Astrocyte of the hippocampus (primary cell): ENCODE measurements around the gene EAF2.
A peak's percentile ranks its signal among the peaks of the same experiment; 100 is the strongest.
"Not testable (repeated sequence)": the region's sequence is repeated elsewhere in the genome, so short reads cannot be mapped to it uniquely, and the experiment has no call there.

Source experiments
- DNase-seq: peaks from one replicate; pipeline ENCODE4 v3.0.0; 2011; ENCODE audit warnings: low read depth, low spot score

EAF2 gene

GRCh38 chr3:121834671-121835464 is at the start of gene EAF2, which contains the start of gene IQCB1:
Gene EAF2, plus strand, starts transcription at chr3:121835209. Its CDS starts 77 bp downstream, at chr3:121835286.
Gene IQCB1, minus strand, starts transcription at chr3:121835060. Its CDS starts 6,100 bp downstream, at chr3:121828960.
- peak; percentile 98 for DNase-seq

- DNase-seq: peak; percentile 10
These were observed 48.5 kb upstream of the EAF2 start for GRCh38 chr3:121786485-121786884.

- no peak for DNase-seq
These were observed 41.9 kb upstream of the EAF2 start for GRCh38 chr3:121793078-121793477.

- DNase-seq: no peak
These were observed 40.6 kb upstream of the EAF2 start for GRCh38 chr3:121794264-121794983.

DNA sequence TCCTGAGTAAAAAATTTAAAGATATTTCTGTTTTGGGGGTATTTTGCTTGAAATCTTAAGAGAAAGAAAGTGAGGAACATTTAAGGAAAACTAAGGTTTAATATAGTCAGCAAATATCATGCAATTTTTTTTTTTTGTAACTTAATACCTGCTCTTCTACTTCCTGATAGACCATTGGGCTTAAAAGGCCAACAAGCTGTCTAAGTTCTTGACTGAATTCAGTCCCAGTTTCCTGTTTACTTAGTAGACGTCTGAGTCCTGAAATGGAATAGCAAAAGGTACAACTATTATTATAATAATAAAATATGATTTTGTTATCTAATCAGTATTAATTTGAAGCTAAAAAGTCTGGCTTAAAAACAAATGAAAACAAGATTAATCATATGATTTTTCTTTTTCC is 38.0 kb upstream of the EAF2 start:
- no peak for DNase-seq

GRCh38 chr3:121800906-121801305 is 34.1 kb upstream of the EAF2 start:
- no peak for DNase-seq

- DNase-seq: no peak
These were observed 31.2 kb upstream of the EAF2 start for GRCh38 chr3:121803771-121804320.

DNA sequence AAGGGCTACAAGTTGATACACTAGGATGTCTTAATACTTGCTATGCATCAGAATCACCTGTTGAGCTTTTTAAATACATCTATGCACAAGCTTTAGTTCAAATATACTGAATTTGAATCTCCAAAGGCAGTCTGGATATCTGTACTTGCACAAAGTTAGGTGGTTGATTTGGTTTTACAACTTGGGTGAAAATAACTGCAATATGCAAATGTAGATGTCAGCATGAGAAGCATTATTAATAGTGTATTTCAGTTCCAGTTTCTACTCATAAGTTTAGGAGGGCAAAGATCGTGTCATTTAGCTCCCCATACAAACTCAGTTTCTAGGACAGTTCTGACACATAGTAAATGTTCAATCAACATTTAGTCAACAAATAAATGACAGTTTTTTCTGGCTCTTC is 25.8 kb upstream of the EAF2 start:
- DNase-seq: no peak

GRCh38 chr3:121817753-121818152 is 17.3 kb upstream of the EAF2 start:
- DNase-seq: no peak

DNA sequence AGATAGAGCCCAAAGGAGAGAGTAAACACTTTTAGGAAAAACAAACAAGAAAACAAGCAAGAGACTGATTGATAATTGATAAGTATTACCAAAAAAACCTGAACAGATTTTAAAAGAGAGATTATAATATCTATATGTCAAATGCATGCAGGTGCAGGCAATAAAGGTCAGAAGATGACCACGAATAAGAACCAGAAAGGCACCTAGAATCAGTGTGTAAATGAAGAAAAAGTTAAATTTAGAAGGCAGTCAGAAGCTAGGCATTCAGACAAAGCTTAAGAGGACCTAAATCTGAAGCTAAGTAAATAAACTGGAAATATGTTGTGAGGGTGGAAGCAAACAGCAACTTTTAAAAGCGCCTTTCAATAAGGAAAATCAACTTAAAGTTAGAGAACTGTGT is 16.4 kb upstream of the EAF2 start:
- no peak for DNase-seq

DNA sequence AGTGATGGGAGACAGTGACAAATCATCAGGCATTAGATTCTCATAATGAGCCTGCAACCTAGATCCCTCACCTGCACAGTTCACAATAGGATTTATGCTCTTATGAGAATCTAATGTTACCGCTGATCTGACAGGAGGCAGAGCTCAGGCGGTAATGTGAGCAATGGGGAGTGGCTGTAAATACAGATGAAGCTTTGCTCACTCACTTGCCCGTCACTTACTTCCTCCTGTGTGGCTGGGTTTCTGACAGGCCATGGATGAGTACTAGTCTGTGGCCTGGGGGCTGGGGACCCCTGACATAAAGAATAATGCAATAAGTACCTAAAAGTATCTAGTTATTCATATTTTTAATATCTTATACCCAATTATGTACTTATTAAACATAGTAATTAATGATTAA is 15.8 kb upstream of the EAF2 start:
- DNase-seq: no peak

- no peak for DNase-seq
These were observed 13.4 kb upstream of the EAF2 start for GRCh38 chr3:121821421-121822199.

DNA sequence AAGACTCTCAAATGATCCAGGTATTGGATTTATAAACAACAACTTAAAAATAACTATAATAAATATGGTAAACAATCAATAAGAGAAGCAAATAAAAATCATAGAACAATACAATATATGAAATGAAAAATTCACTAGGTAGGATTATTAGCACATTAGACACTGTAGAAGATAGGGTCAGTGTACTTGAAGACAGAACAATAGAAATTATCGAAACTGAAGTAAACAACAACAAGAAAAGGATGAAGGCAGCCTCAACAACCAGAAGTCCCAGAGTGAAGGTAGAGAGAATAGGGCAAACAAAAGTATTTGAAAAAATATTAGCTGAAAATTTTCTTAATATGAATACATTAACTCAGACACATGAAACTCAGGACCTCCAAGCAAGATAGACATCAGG is 12.0 kb upstream of the EAF2 start:
- no peak for DNase-seq

- no peak for DNase-seq
These were observed 795 bp upstream of the EAF2 start for GRCh38 chr3:121834157-121834670.

- DNase-seq: no peak
These were observed 424 bp downstream of the EAF2 start for GRCh38 chr3:121835465-121835801.

DNA sequence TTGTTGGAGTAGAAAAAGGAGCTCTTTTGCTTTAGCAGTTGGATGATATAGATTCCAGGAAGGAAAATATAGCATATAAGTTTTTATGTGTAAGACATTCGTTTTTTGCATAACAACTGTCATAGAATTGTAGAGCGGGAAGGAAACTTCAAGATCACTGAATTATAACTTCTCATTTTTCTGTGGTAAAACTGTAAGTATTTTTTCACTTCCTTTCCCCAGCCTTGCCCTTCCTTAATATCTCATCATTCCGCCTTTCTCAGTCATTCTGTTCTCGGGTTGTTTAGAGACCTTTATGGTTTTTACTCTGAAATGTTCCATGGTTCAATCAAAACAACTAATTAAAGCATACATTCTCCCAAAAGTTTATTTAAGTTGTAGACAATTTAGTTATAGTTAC is 1.1 kb downstream of the EAF2 start:
- DNase-seq: no peak

DNA sequence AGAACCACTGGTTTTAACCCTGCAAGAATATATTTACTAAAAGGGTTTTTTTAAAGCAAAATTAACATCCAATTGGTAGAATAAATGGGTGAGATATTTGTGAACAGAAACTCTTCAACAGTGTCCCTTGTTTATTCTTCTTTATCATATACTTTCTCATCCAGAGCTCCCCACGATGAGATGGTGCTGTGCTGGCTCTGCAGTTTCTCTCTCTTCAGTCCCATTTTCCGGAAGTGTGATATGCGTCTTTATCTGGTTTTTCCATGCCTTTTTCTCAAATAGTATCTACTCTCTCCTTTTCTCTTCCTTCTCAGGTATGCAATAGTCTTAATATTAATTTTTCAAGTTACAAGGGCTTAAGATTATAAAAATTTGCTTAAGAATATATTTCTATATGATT is 1.5 kb downstream of the EAF2 start:
- DNase-seq: no peak

GRCh38 chr3:121839962-121840361 is 5.0 kb downstream of the EAF2 start:
- DNase-seq: no peak

DNA sequence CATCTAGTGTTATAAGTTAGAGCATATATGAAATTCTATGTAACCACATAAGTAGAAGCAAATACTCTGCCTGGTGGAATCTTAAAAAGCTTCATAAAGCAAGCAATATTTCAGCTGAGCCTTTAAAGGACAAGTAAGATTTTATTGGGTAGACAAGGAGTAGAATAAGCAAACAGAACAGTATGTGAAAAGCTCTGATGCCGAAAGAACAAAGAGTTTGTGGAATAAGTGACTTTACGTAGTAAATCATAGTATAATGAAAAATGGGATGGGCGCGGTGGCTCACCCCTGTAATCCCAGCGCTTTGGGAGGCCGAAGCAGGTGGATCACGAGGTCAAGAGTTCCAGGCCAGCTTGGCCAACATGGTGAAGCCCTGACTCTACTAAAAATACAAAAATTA is 9.9 kb downstream of the EAF2 start:
- no peak for DNase-seq

GRCh38 chr3:121852256-121852655 is 17.2 kb downstream of the EAF2 start:
- DNase-seq: no peak

- peak; percentile 17 for DNase-seq
These were observed 20.5 kb downstream of the EAF2 start for GRCh38 chr3:121855555-121855954.

DNA sequence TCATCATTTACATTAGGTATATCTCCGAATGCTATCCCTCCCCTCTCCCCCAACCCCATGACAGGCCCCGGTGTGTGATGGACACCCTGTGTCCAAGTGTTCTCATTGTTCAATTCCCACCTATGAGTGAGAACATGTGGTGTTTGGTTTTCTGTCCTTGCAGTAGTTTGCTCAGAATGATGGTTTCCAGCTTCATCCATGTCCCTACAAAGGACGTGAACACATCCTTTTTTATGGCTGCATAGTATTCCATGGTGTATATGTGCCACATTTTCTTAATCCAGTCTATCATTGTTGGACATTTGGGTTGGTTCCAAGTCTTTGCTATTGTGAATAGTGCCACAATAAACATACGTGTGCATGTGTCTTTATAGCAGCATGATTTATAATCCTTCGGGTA is 22.8 kb downstream of the EAF2 start:
- not testable (repeated sequence) for DNase-seq
